BLaER1 (cell line): Measurements from ENCODE around the gene IFITM1.
"Not testable (repeated sequence)": the region's sequence is repeated elsewhere in the genome, so short reads cannot be mapped to it uniquely, and the experiment has no call there.

Experiments
- H3K27ac ChIP-seq: shearing (Covaris generic); formaldehyde crosslinking; 2 replicates; pipeline ENCODE4 v1.8.1; 2022
- H3K27me3 ChIP-seq: shearing (Covaris generic); formaldehyde crosslinking; 2 replicates; pipeline ENCODE4 v1.8.1; 2022
- H3K36me3 ChIP-seq: shearing (Covaris generic); formaldehyde crosslinking; 2 replicates; pipeline ENCODE4 v1.8.1; 2022
- H3K4me1 ChIP-seq: shearing (Covaris generic); formaldehyde crosslinking; 2 replicates; pipeline ENCODE4 v1.8.1; 2022
- H3K4me2 ChIP-seq: shearing (Covaris generic); formaldehyde crosslinking; 2 replicates; pipeline ENCODE4 v1.8.1; 2022
- H3K4me3 ChIP-seq: shearing (Covaris generic); formaldehyde crosslinking; 2 replicates; pipeline ENCODE4 v1.8.1; 2022
- H3K9ac ChIP-seq: shearing (Covaris generic); formaldehyde crosslinking; 2 replicates; pipeline ENCODE4 v1.8.1; 2022
- H3K9me3 ChIP-seq: shearing (Covaris generic); formaldehyde crosslinking; 2 replicates; pipeline ENCODE4 v1.8.1; 2022
- H4K20me1 ChIP-seq: shearing (Covaris generic); formaldehyde crosslinking; 2 replicates; pipeline ENCODE4 v1.8.1; 2022
- Cebpa-rat ChIP-seq: shearing (Covaris generic); IDR thresholded peaks from 2 replicates; pipeline ENCODE4 v1.8.1; 2022

Gene IFITM1

GRCh38 chr11:360326-361280, 46.8 kb downstream of the IFITM1 start:
- peak overlapping the region; percentile 34 for H3K4me2 ChIP-seq
- no peak overlapping the region for H3K9ac ChIP-seq
- no peaks in the 10 kb centered on the region for H3K36me3 ChIP-seq
- H3K4me1 ChIP-seq = peaks cover 57% of the 10 kb centered on the region
- H4K20me1 ChIP-seq = no peaks in the 10 kb centered on the region
- no peaks in the 10 kb centered on the region for H3K27me3 ChIP-seq
- peak overlapping the region; percentile 64 for H3K27ac ChIP-seq
- no peak overlapping the region for H3K4me3 ChIP-seq
- H3K9me3 ChIP-seq = peaks cover 17% of the 10 kb centered on the region
- no peak for TF ChIP-seq Cebpa-rat

DNA sequence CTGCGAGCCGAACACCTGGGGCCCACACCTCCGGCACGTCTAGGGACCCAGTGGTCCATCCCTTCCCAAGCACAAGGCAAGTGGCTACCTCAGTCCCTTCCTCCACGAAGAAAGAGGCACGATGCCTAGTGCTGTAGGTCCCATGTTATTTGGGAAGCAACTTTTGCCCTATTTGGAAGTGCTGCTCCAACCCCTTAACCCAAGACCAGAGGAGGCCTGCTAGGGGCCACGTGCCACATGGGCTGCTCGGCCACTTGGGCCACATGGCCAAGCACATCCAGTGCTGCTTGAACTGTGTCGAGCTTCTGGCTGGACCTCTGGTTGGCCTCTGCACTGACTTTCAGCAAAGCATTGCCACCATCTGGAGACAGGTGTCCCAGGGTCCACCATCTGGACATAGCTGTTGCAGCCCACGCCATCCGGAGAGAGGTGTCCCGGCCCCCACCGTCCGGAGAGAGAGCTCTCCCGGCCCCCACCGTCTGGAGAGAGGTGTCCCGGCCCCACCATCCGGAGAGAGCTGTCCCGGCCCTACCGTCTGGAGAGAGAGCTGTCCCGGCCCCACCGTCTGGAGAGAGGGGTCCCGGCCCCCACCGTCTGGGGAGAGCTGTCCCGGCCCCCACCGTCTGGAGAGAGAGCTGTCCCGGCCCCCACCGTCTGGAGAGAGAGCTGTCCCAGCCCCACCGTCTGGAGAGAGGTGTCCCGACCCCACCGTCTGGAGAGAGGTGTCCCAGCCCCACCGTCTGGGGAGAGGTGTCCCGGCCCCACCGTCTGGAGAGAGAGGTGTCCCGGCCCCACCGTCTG, 49.0 kb downstream of the IFITM1 start:
- TF ChIP-seq Cebpa-rat = no peak
- peaks cover 17% of the 10 kb centered on the region for H3K9me3 ChIP-seq
- H3K27ac ChIP-seq = peak overlapping the region; percentile 60
- H3K4me1 ChIP-seq = peaks cover 53% of the 10 kb centered on the region
- peak overlapping the region; percentile 38; the same call in 1 of the 2 replicates for H3K9ac ChIP-seq
- H3K4me3 ChIP-seq = no peak overlapping the region
- H3K27me3 ChIP-seq = peaks cover 12% of the 10 kb centered on the region
- H3K4me2 ChIP-seq = peak overlapping the region; percentile 62
- H4K20me1 ChIP-seq = no peaks in the 10 kb centered on the region
- no peaks in the 10 kb centered on the region for H3K36me3 ChIP-seq

DNA sequence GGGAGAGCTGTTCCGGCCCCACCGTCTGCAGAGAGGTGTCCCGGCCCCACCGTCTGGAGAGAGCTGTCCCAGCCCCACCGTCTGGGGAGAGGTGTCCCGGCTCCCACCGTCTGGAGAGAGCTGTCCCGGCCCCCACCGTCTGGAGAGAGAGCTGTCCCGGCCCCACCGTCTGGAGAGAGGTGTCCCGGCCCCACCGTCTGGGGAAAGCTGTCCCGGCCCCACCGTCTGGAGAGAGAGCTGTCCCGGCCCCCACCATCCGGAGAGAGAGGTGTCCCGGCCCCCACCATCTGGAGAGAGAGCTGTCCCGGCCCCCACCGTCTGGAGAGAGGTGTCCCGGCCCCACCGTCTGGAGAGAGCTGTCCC, 49.6 kb downstream of the IFITM1 start:
- not testable (repeated sequence) for H4K20me1 ChIP-seq
- Histone ChIP-seq H3K9me3 (peaks cover 17% of the 10 kb centered on the region), H3K27me3 (peaks cover 18% of the 10 kb centered on the region)

DNA sequence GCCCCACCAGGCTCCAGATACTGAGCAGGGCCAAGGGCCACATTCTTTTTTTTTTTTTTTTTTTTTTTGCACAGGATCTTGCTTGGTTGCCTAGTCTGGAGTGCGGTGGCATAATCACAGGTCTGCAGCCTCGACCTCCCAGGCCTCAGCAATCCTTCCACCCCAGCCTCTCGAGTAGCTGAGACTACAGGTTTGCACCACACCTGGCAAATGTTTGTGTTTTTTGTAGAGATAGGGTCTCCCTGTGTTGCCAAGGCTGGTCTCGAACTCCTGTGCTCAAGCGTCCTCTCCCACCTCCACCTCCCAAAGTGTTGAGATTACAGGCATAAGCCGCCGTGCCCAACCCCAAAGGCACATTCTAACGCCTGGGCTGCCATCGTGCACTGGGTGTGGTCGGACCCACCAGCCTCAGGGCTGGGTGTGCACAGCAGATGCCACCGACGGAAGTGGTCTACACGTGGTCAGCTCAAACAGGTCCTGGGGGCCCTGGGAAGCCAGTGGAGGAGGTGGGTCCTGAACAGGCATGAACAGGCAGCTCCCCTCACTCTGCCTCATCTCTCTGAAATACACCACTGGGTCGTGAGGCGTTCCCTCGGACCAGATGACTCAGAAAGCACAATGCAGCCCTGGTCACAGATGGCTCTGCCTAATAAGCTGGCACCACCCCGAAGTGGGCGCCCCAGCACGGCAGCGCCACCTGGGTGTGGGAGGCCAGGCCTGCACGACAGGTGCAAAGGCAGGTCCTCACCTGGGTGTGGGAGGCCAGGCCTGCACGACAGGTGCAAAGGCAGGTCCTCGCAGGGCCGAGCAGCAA, 50.3 kb downstream of the IFITM1 start:
- Histone ChIP-seq H3K9me3 (peaks cover 17% of the 10 kb centered on the region), H3K4me1 (peaks cover 49% of the 10 kb centered on the region), H3K36me3 (no peaks in the 10 kb centered on the region), H3K4me3 (no peak overlapping the region), H3K27me3 (peaks cover 22% of the 10 kb centered on the region), H3K4me2 (0 out of 2 replicates have a peak overlapping the region, but pooled peaks have one; percentile 17), H3K9ac (no peak overlapping the region), H3K27ac (no peak overlapping the region), H4K20me1 (no peaks in the 10 kb centered on the region)
- no peak for TF ChIP-seq Cebpa-rat

More for the DNA sequence above, 49.6 kb downstream of the IFITM1 start:
- H3K4me2 ChIP-seq, H3K36me3 ChIP-seq, H3K9ac ChIP-seq, H3K4me3 ChIP-seq: not testable (repeated sequence)
- peaks cover 53% of the 10 kb centered on the region for H3K4me1 ChIP-seq
- 0 out of 2 replicates have a peak overlapping the region, but pooled peaks have one; percentile 60 for H3K27ac ChIP-seq
